ENCODE results near the gene PYM1.

DNA sequence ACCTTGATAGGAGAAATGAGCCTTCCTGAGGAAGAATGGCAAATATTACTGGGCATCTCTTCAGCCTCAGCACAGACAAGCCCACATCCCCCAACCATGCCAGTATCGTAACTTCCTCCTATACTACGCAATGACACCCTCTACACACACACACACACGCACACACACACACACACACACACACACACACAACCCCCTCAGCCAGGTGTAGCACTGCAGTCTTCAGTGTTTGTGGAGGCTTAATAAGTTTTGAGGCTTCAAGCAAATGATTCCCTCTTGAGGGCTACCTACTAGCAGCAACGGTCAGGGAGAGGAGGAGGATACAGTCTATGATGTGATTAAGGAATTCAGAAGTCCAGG, 4.8 kb upstream of the PYM1 start:
- TF ChIP-seq CTCF (conservative IDR thresholded peaks at IDR 0.05; ENCODE audit: low read length), result no peak
- TF ChIP-seq EZH2phosphoT487 (IDR thresholded peaks at IDR 0.05; ENCODE audit: borderline replicate concordance), result no peak
